K562 (cell line): Measurements from ENCODE around the gene CALU. TPM values are rescaled to one million over a fixed set of nuclear protein-coding genes. Genes with fewer than 3 reads are reported as not detected.

Source experiments
- ATAC-seq: fragments of 200-7000 bp; cut with Tn5 transposase; 3 replicates; pipeline ENCODE4 v1.9.1; 2020; ENCODE audit warnings: moderate library complexity
- BruUV-seq: library from RNA; stranded (reverse); fragments of 400-500 nt; replicated peaks from 2 replicates; lab custom pipeline; 2021; lab: Mats Ljungman, UMichigan
- CTCF ChIA-PET: fragments of 300-600 bp; formaldehyde crosslinking; extraction: SDS; loops from one replicate; lab custom pipeline; 2021; ENCODE audit warnings: low intra/inter-chr PET ratio; lab: Yijun Ruan, JAX
- POLR2A ChIA-PET: fragments of 300-600, 350-650 bp; sonication (Branson Sonifier 250); formaldehyde crosslinking; extraction: SDS; loops from one replicate; lab custom pipeline; 2021; ENCODE audit warnings: antibody characterized with exemption, inconsistent platforms; lab: Yijun Ruan, JAX
- DNase-seq, 4 experiments: peaks; one replicate each; pipeline versions ENCODE4 v3.0.0 to v3.0.0-alpha.2; 2011 to 2018; ENCODE audit warnings: low spot score in 3 of 4, mixed read lengths in 3 of 4; ENCODE audit errors: extremely low read depth in 1 of 4
- FAIRE-seq: peaks from 2 replicates; lab custom pipeline; 2011; peaks lifted over from hg19 to GRCh38; lab: Jason Lieb, UNC
- H2AFZ ChIP-seq: 2 replicates; pipeline ENCODE4 v1.6.0; 2011; ENCODE audit warnings: low read depth, low read length, control low read depth, inconsistent platforms
- H3K27ac ChIP-seq: fragments of 200-600 bp; 3 replicates; pipeline ENCODE4 v1.8.0; 2011; ENCODE audit warnings: low read depth, mild to moderate bottlenecking, control low read depth, inconsistent platforms, low read length, moderate library complexity, mixed read lengths; ENCODE audit errors: extremely low read depth
- H3K27me3 ChIP-seq, 2 experiments: fragments of 300-600 bp in 1 of 2; 2 replicates in 1 of 2; 3 replicates in 1 of 2; pipeline versions ENCODE4 v1.6.0 to v1.8.0; 2011; ENCODE audit warnings: inconsistent platforms in 2 of 2, low read length in 2 of 2, mild to moderate bottlenecking in 1 of 2, mixed read lengths in 1 of 2, moderate library complexity in 1 of 2; ENCODE audit not compliant: control insufficient read depth in 2 of 2, insufficient read depth in 2 of 2
- H3K36me3 ChIP-seq: fragments of 300-600 bp; 3 replicates; pipeline ENCODE4 v1.8.0; 2011; ENCODE audit warnings: mild to moderate bottlenecking, low read length, inconsistent platforms; ENCODE audit not compliant: control insufficient read depth, insufficient read depth
- H3K4me1 ChIP-seq, 2 experiments: fragments of 200-600 bp in 1 of 2; replicated peaks in 1 of 2; 2 replicates in 1 of 2; 3 replicates in 1 of 2; pipeline versions ENCODE4 v1.5.1 to v1.8.0; 2011; ENCODE audit warnings: inconsistent platforms in 2 of 2, low read length in 2 of 2, mild to moderate bottlenecking in 1 of 2, mixed read lengths in 1 of 2, moderate library complexity in 1 of 2; ENCODE audit not compliant: control insufficient read depth in 2 of 2, insufficient read depth in 2 of 2
- H3K4me2 ChIP-seq: 2 replicates; pipeline ENCODE4 v1.6.1; 2011; ENCODE audit warnings: low read length, control low read depth, inconsistent platforms, mixed read lengths; ENCODE audit not compliant: insufficient read depth
- H3K4me3 ChIP-seq: fragments of 200-600 bp; sonication (generic), shearing (Covaris generic); 2 replicates; pipeline ENCODE4 v1.5.1; 2016; ENCODE audit warnings: control low read depth, inconsistent platforms
- H3K79me2 ChIP-seq: fragments of 200-600 bp; 3 replicates; pipeline ENCODE4 v1.8.0; 2011; ENCODE audit warnings: low read length, inconsistent platforms; ENCODE audit not compliant: control insufficient read depth, insufficient read depth
- H3K9ac ChIP-seq, 2 experiments: 2 replicates each; pipeline versions ENCODE4 v1.6.0 to v1.6.1; 2011; ENCODE audit warnings: low read depth in 2 of 2, low read length in 2 of 2, control low read depth in 1 of 2, inconsistent platforms in 1 of 2, mild to moderate bottlenecking in 1 of 2, mixed read lengths in 1 of 2; ENCODE audit not compliant: insufficient read depth in 1 of 2
- H3K9me1 ChIP-seq: one replicate; pipeline ENCODE4 v1.6.0; 2011; ENCODE audit warnings: inconsistent platforms, mild to moderate bottlenecking, low read length, moderate library complexity; ENCODE audit not compliant: control insufficient read depth, insufficient read depth
- H3K9me3 ChIP-seq: replicated peaks from 2 replicates; pipeline ENCODE4 v1.5.1; 2011; ENCODE audit warnings: low read depth, low read length, inconsistent platforms; ENCODE audit not compliant: control insufficient read depth, insufficient read depth
- H4K20me1 ChIP-seq: replicated peaks from 2 replicates; pipeline ENCODE4 v1.6.1; 2011; ENCODE audit warnings: low read length, inconsistent platforms, mixed read lengths; ENCODE audit not compliant: control insufficient read depth, insufficient read depth
- ETV1 ChIP-seq: fragments of 450-650 bp; conservative IDR thresholded peaks from 2 replicates; pipeline ENCODE4 v1.6.1; 2016; ENCODE audit warnings: missing genetic modification characterization, control low read depth, low read depth, missing compliant biosample characterization
- FOSL1 ChIP-seq: fragments of 200-800 bp; sonication (Bioruptor generic); conservative IDR thresholded peaks from 2 replicates; pipeline ENCODE4 v1.6.1; 2016; ENCODE audit warnings: missing genetic modification characterization, missing compliant biosample characterization
- HDAC1 ChIP-seq, 2 experiments: fragments of 450-650 bp; IDR thresholded peaks; 2 replicates each; pipeline ENCODE4 v1.6.1; 2016 to 2017; ENCODE audit warnings: inconsistent platforms in 1 of 2, mild to moderate bottlenecking in 1 of 2, moderate library complexity in 1 of 2
- JUND ChIP-seq, 2 experiments: IDR thresholded peaks; 2 replicates in 1 of 2; 3 replicates in 1 of 2; pipeline ENCODE4 v1.6.1; 2011; ENCODE audit warnings: borderline replicate concordance in 2 of 2, low read depth in 2 of 2, low read length in 2 of 2, improper control_type of control experiment in 1 of 2, missing biosample characterization in 1 of 2, missing genetic modification characterization in 1 of 2, missing genetic modification reagents in 1 of 2
- KDM1A ChIP-seq, 2 experiments: fragments of 450-650 bp; IDR thresholded peaks; 2 replicates each; pipeline ENCODE4 v1.6.1; 2016; ENCODE audit warnings: mild to moderate bottlenecking in 2 of 2
- MTF1 ChIP-seq: fragments of 250-450 bp; sonication (Bioruptor Pico); IDR thresholded peaks from 2 replicates; pipeline ENCODE4 v1.9.0; 2021; ENCODE audit warnings: moderate library complexity, mild to moderate bottlenecking, inconsistent platforms, borderline replicate concordance
- U2AF2 ChIP-seq: fragments of 200-400 bp; formaldehyde crosslinking; optimal IDR thresholded peaks from 2 replicates; pipeline ENCODE3; 2017; ENCODE audit warnings: low read depth, mild to moderate bottlenecking, low read length
- ZBTB8A ChIP-seq: fragments of 450-650 bp; IDR thresholded peaks from 2 replicates; pipeline ENCODE4 v1.6.1; 2018; ENCODE audit warnings: mild to moderate bottlenecking, moderate library complexity; ENCODE audit not compliant: partially characterized antibody
- ZC3H4 ChIP-seq: sonication (generic); formaldehyde crosslinking; IDR thresholded peaks from 2 replicates; pipeline ENCODE4 v1.9.0; 2021; ENCODE audit warnings: missing genetic modification reagents, borderline replicate concordance
- ZFP36 ChIP-seq: fragments of 150-350 bp; IDR thresholded peaks from 2 replicates; pipeline ENCODE4 v1.6.1; 2018; ENCODE audit warnings: low read length, low read depth; ENCODE audit not compliant: partially characterized antibody
- ZKSCAN1 ChIP-seq: fragments of 150-350 bp; IDR thresholded peaks from 2 replicates; pipeline ENCODE4 v1.6.1; 2016; ENCODE audit warnings: low read depth, low read length
- ZNF354B ChIP-seq: fragments of 250-450 bp; sonication (Bioruptor Pico); IDR thresholded peaks from 2 replicates; pipeline ENCODE4 v1.4.0; 2020
- ZNF408 ChIP-seq: fragments of 250-450 bp; sonication (Bioruptor Pico); IDR thresholded peaks from 2 replicates; pipeline ENCODE4 v1.4.0; 2020; ENCODE audit warnings: low read depth, mild to moderate bottlenecking, moderate library complexity
- ZNF57 ChIP-seq: fragments of 450-650 bp; formaldehyde crosslinking; IDR thresholded peaks from 2 replicates; pipeline ENCODE4 v1.4.0; 2020; ENCODE audit warnings: mild to moderate bottlenecking, moderate library complexity
- ZNF830 ChIP-seq: fragments of 250-450 bp; sonication (Bioruptor Pico); IDR thresholded peaks from 2 replicates; pipeline ENCODE4 v1.5.0; 2021; ENCODE audit warnings: mild to moderate bottlenecking
- WGBS: fragments of 100-300 bp; shearing (Covaris generic); methylation state at CpG from one replicate; pipeline ENCODE4 v1.1.6; 2016; ENCODE audit warnings: low coverage, mixed read lengths; ENCODE audit not compliant: insufficient coverage; ENCODE audit errors: missing lambda C conversion rate; 5-methylcytosine and 5-hydroxymethylcytosine counted together
- in situ Hi-C: fragments of 300-500 bp; cut with MboI; formaldehyde crosslinking; loops from 4 replicates; pipeline ENCODE4 v1.15.0; 2018; ENCODE audit warnings: inconsistent platforms, mixed read lengths
- intact Hi-C: fragments of 100-400 bp; cut with micrococcal nuclease; formaldehyde crosslinking; loops from 2 replicates; pipeline ENCODE4 v1.14.2; 2022
- polyA plus RNA-seq, 8 experiments: library from polyadenylated mRNA; depleted of rRNA in 4 of 8; stranded (reverse) in 5 of 8; unstranded in 3 of 8; fragments of >200 nt; fragmentation: Nextera tagmentation in 2 of 8; fragmentation: Illumina TruSeq in 1 of 8; extraction: Ambion mirVana in 2 of 8; extraction: Trizol in 1 of 8; gene quantifications; 2 replicates each; pipeline versions ENCODE4 v1.2.1 to v1.2.3, GENCODE V29; 2011 to 2014; ENCODE audit warnings: inconsistent platforms in 1 of 8, missing spikeins in 1 of 8
- total RNA-seq, 7 experiments: library from RNA; depleted of rRNA in 6 of 7; stranded (reverse); fragments of >200 nt in 6 of 7; fragmentation: Illumina TruSeq in 2 of 7; extraction: Trizol in 2 of 7; gene quantifications; 2 replicates each; pipeline versions ENCODE4 v1.2.1 to v1.2.3, GENCODE V29; 2011 to 2021; ENCODE audit warnings: low replicate concordance in 1 of 7

CALU gene
- total and polyA plus RNA-seq, 9 of the 15 experiments (the other 6 are each of a cell fraction or from before 2014, with no cell fraction given), result 166 to 286 (median 215) TPM

DNA sequence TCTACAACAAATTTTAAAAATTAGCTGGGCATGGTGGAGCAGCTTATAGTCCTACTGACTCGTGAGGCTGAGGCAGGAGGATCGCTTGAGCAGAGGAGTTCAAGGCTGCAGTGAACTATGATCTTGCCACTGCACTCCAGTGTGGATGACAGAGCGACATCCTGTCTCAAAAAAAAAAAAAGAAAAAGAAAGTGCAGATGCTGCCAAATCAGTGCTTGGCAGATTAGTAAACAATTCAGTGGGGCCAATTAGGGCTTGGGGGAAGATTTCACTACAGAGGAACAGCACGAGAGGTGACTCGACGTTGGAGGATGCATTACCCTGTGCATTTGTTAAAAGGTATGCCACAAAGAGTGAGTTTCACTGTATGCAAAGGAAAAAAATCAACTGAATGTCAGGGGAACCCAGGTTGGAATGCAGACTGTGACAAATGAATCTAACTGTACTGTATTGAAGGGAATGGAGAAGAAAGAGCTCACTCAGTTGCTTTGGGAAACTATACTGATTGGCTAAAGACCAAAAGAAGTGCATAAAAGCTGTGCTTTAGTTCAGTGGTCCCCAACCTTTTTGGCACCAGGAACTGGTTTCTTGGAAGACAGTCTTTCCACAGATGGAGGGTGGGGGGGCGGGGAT, 35.4 kb upstream of the CALU start:
- H4K20me1 ChIP-seq, result no peaks in the 10 kb centered on the region
- no peaks in the 10 kb centered on the region for H3K79me2 ChIP-seq
- DNase-seq, result no peak
- 3% methylated on average over 7 of the region's 7 CpGs for WGBS
- no peak overlapping the region for H3K4me3 ChIP-seq
- no peak for FAIRE-seq
- in situ Hi-C loops, result no loop called here
- no peaks in the 10 kb centered on the region for H3K36me3 ChIP-seq
- no peaks in the 10 kb centered on the region for H3K9me3 ChIP-seq
- ATAC-seq, result peak; percentile 16; the same call in 1 of the 3 replicates
- H3K9ac ChIP-seq, result no peak overlapping the region
- H3K27ac ChIP-seq, result no peak overlapping the region
- peak in 1 of 2 experiments; percentile 30; a peak in 1 of 4 replicates for TF ChIP-seq HDAC1 (IDR thresholded peaks at IDR 0.05)
- TF ChIP-seq KDM1A (IDR thresholded peaks at IDR 0.05), result peak; percentile 11 to 41; a peak in 2 of 4 replicates
- TF ChIP-seq MTF1, result 0 out of 2 replicates have a peak, but pooled peaks have one; percentile 2
- TF ChIP-seq ZBTB8A, result no peak
- ChIA-PET CTCF (no interaction called here), POLR2A (interaction anchor here (1.1 to 2.1 kb wide), 3 partner anchors 9 to 35 kb away, joined by 3 to 6 read pairs (median 4); partner anchors contain the start of gene CALU)
- intact Hi-C loops, result no loop called here
- peaks cover 0 to 12% of the 10 kb centered on the region in 2 experiments; a peak in 2 of 5 replicates for H3K4me1 ChIP-seq
- no TSS peak for BruUV-seq
- no peak overlapping the region for H3K4me2 ChIP-seq
- H3K9me1 ChIP-seq, result no peaks in the 10 kb centered on the region
- H3K27me3 ChIP-seq, result peaks cover 22 to 23% of the 10 kb centered on the region in 2 experiments; a peak in 4 of 5 replicates
- no peak overlapping the region for H2AFZ ChIP-seq

DNA sequence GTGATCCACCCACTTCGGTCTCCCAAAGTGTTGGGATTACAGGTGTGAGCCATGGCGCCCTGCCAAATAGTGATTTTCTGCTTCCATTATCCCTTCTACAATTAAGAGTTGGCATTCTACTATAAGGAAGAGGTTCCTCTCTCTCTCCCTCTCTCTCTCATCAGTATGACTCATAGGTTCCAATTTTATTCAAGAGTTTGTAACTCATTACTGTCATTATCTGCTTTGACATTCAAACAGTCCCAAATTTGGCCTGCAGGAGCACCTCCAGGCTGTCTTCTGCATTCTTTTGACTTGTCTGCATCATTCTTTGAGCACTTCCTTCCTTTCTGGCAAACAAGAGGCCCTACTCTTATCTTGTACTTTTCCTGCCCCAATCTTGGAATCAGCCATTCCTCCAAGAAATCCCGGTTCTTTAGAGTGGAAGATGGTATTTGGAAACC, 33.2 kb upstream of the CALU start:
- Histone ChIP-seq H2AFZ (no peak overlapping the region; the same call in 1 of the 2 replicates), H4K20me1 (no peaks in the 10 kb centered on the region), H3K79me2 (no peaks in the 10 kb centered on the region), H3K9me3 (no peaks in the 10 kb centered on the region), H3K27me3 (peaks cover 22 to 23% of the 10 kb centered on the region in 2 experiments; a peak in 4 of 5 replicates), H3K9me1 (no peaks in the 10 kb centered on the region), H3K9ac (no peak overlapping the region), H3K4me1 (peaks cover 0 to 12% of the 10 kb centered on the region in 2 experiments; a peak in 2 of 5 replicates), H3K4me3 (no peak overlapping the region), H3K36me3 (no peaks in the 10 kb centered on the region), H3K27ac (no peak overlapping the region), H3K4me2 (no peak overlapping the region)
- no peak for FAIRE-seq
- no TSS peak for BruUV-seq
- DNase-seq, result peak in 2 of 4 experiments; percentile 38 to 45
- in situ Hi-C loops, result no loop called here
- POLR2A ChIA-PET, result interaction anchor here (0.8 kb wide), 1 partner anchor 18 kb away, joined by 3 read pairs; no protein-coding TSS in a partner anchor
- intact Hi-C loops, result no loop called here
- ATAC-seq, result peak; percentile 54
- 19% methylated on average over 3 of the region's 3 CpGs for WGBS
- CTCF ChIA-PET, result no interaction called here
- TF ChIP-seq FOSL1 (tag), result peak; percentile 92
- no peak for TF ChIP-seq ZC3H4
- no peak for TF ChIP-seq ZNF354B (CRISPR knock-in tag)
- TF ChIP-seq U2AF2, result no peak
- TF ChIP-seq ZNF408, result no peak
- TF ChIP-seq JUND (IDR thresholded peaks at IDR 0.05; ENCODE audit: borderline replicate concordance, low read depth, low read length), result peak; percentile 90
- TF ChIP-seq JUND (tag; IDR thresholded peaks at IDR 0.05; ENCODE audit: borderline replicate concordance, low read depth, low read length), result peak; percentile 92
- TF ChIP-seq ZFP36, result no peak
- no peak for TF ChIP-seq ZNF57
- TF ChIP-seq ZKSCAN1, result no peak
- no peak for TF ChIP-seq ZNF830
- TF ChIP-seq ETV1, result no peak
